Activated CD4-positive, alpha-beta T cell treated with anti-CD3 and anti-CD28 coated beads, Interleukin-2, amount 50 U/mL, for 4 hours (primary cell): Measurements from ENCODE around the gene CFL1.

Experiments
- DNase-seq, 2 experiments: peaks; one replicate each; pipeline ENCODE4 v3.0.0-alpha.2; 2020

The CFL1 gene

GRCh38 chr11:65887723-65888162 lies 29.8 kb upstream of the CFL1 start:
- DNase-seq, result peak in 1 of 2 experiments; percentile 20

GRCh38 chr11:65886826-65887722 lies 29.1 kb upstream of the CFL1 start:
- no peak for DNase-seq

- no peak for DNase-seq
These were observed 28.0 kb upstream of the CFL1 start for GRCh38 chr11:65885808-65886536.

- no peak for DNase-seq
These were observed 27.3 kb upstream of the CFL1 start for GRCh38 chr11:65885231-65885630.

- peak; percentile 75 to 76 for DNase-seq
These were observed 26.7 kb upstream of the CFL1 start for GRCh38 chr11:65884716-65885092.

GRCh38 chr11:65883786-65884715 lies 26.1 kb upstream of the CFL1 start:
- DNase-seq, result no peak

- no peak for DNase-seq
These were observed 25.2 kb upstream of the CFL1 start for GRCh38 chr11:65883058-65883761.

- no peak for DNase-seq
These were observed 24.4 kb upstream of the CFL1 start for GRCh38 chr11:65882120-65883057.

- no peak for DNase-seq
These were observed 23.0 kb upstream of the CFL1 start for GRCh38 chr11:65880844-65881421.

- DNase-seq, result no peak
These were observed 22.0 kb upstream of the CFL1 start for GRCh38 chr11:65880027-65880426.

GRCh38 chr11:65879617-65880016 lies 21.6 kb upstream of the CFL1 start, which contains the start of gene CTSW:
Gene CTSW, plus strand, starts transcription at chr11:65879837. Its CDS starts 18 bp downstream, at chr11:65879855.
- no peak for DNase-seq

GRCh38 chr11:65873318-65874156 lies 15.6 kb upstream of the CFL1 start:
- DNase-seq, result peak; percentile 92 to 95

GRCh38 chr11:65872586-65873317 lies 14.8 kb upstream of the CFL1 start, which contains the start of gene EFEMP2:
Gene EFEMP2, minus strand, starts transcription at chr11:65872800. Its CDS starts 446 bp downstream, at chr11:65872354.
- DNase-seq, result no peak

- no peak for DNase-seq
These were observed 14.0 kb upstream of the CFL1 start for GRCh38 chr11:65871811-65872548.

GRCh38 chr11:65870706-65871681 lies 13.0 kb upstream of the CFL1 start:
- no peak for DNase-seq

GRCh38 chr11:65870307-65870658 lies 12.3 kb upstream of the CFL1 start:
- no peak for DNase-seq
